ENCODE data around the gene C6orf62.
"Not testable (repeated sequence)": the region's sequence is repeated elsewhere in the genome, so short reads cannot be mapped to it uniquely, and the experiment has no call there.

The C6orf62 gene

DNA sequence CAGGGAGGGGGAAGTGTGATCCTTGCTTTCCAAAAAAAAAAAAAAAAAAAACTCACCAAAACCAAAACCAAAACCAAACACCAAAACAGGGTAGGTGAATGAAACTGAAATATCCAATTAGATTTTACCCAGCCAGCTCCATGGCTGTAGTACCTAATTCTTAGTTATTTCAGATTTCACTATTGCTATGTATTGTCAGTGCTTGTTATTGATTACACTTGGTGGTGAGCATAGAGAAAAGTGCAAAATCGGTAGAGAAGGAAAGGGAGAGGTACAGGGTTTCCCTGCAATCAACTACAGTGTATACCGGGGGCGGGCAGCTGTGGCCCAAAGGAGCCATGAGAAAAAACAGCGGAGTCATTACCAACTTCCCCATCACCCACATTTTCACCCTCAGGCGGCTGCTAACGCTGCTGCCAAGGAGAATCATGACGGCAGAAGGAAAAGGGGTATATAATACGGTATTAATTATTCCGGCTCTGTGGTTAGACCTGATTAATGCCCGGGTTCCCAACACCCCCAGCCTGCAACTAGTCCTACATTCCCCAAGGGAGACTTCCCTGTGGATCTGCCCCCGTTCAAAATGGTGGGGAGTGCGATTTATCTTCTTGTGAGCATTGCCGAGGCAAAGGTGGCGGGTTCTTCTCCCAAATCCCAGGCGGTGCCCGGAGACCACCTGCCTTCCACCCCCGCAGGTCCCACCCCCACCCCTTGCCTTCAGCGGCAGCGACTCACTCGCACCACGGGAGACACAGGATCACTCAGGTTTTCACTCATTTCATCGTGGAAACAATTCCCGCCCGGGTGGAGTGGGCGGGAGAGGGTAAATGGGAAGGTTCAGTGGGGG, at the start of gene C6orf62:
C6orf62 (minus strand) TSS at position 30 of the 847 bp plus-strand sequence. CDS start 486 bp downstream, outside the sequence.
- peak; percentile 38 for DNase-seq (ENCODE audit: extremely low spot score)
- ChIA-PET POLR2A (interaction anchor here (0.6 to 2.0 kb wide), 8 partner anchors 9 to 1257 kb away, joined by 3 to 7 read pairs (median 4); partner anchors contain the start of genes ACOT13, GMNN and TDP2), CTCF (interaction anchor here (0.7 to 1.8 kb wide), 3 partner anchors 15 to 273 kb away, joined by 3 to 5 read pairs (median 4); no protein-coding TSS in a partner anchor)

DNA sequence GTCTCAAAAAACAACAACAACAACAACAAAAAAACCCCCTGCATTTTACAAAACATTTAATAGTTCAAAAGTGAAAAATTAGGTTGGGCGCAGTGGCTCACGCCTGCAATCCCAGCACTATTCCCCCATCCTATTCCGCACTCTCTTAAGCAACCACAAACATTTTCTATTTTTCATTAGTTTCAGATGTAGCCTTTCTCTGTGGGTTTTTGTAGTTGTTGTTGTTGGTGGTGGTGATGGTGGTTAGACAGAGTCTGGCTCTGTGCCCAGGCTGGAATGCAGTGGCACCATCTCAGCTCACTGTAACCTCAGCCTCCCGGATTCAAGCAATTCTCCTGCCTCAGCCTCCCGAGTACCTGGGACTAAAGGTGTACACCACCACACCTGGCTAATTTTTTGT, 49.4 kb upstream of the C6orf62 start:
- no peak for DNase-seq (ENCODE audit: extremely low spot score)
- ChIA-PET POLR2A (no interaction called here), CTCF (interaction anchor here (5.7 kb wide), 1 partner anchor 186 kb away, joined by 54 read pairs; no protein-coding TSS in a partner anchor)
- TF ChIP-seq, protein P1, sequence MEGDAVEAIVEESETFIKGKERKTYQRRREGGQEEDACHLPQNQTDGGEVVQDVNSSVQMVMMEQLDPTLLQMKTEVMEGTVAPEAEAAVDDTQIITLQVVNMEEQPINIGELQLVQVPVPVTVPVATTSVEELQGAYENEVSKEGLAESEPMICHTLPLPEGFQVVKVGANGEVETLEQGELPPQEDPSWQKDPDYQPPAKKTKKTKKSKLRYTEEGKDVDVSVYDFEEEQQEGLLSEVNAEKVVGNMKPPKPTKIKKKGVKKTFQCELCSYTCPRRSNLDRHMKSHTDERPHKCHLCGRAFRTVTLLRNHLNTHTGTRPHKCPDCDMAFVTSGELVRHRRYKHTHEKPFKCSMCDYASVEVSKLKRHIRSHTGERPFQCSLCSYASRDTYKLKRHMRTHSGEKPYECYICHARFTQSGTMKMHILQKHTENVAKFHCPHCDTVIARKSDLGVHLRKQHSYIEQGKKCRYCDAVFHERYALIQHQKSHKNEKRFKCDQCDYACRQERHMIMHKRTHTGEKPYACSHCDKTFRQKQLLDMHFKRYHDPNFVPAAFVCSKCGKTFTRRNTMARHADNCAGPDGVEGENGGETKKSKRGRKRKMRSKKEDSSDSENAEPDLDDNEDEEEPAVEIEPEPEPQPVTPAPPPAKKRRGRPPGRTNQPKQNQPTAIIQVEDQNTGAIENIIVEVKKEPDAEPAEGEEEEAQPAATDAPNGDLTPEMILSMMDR (IDR thresholded peaks at IDR 0.05; ENCODE audit: control extremely low read depth, extremely low read depth, low read depth, missing control alignments) = no peak

More for the DNA sequence above, at the start of gene C6orf62:
- TF ChIP-seq, protein P1 (IDR thresholded peaks at IDR 0.05; ENCODE audit: control extremely low read depth, extremely low read depth, low read depth, missing control alignments) = no peak

DNA sequence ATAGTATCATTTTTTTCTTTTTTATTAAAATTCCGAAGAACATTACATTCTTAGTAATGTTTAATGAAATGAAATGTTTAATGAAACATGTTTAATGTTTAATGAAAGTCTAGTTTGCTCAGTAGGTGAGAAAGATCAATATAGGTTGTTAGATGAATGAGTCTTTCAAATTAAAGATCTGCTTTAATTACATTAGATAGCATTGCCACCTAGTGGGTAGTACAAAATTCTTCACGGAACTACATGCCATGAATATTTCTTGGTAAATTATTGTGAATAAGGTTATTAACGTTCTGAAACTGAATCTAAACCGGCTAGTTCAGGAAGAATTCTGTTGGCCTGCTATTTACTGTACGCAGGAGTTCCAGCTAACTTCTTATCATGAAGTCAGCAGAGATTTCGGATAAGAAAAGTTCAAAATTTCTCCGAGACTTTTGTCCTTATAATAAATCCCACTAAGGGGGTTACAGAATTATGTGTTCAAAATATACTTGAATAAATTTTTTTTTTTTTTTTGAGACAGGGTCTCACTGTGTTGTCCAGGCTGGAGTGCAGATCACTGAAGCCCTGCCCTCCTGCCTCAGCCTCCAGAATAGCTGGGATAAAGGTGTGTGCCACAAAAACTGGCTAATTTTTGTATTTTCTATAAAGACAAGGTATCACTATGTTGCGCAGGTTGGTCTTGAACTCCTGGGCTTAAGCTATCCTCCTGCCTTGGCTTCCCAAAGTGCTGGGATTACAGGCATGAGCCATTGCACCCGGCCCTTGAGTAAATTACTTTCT, 47.9 kb upstream of the C6orf62 start:
- POLR2A ChIA-PET = no interaction called here
- CTCF ChIA-PET = interaction anchor here (0.9 to 5.7 kb wide), 9 partner anchors 9 to 203 kb away, joined by 3 to 54 read pairs (median 4); no protein-coding TSS in a partner anchor
- TF ChIP-seq, protein P1 (IDR thresholded peaks at IDR 0.05; ENCODE audit: control extremely low read depth, extremely low read depth, low read depth, missing control alignments) = peak; percentile 49
- peak; percentile 63 for DNase-seq (ENCODE audit: extremely low spot score)

DNA sequence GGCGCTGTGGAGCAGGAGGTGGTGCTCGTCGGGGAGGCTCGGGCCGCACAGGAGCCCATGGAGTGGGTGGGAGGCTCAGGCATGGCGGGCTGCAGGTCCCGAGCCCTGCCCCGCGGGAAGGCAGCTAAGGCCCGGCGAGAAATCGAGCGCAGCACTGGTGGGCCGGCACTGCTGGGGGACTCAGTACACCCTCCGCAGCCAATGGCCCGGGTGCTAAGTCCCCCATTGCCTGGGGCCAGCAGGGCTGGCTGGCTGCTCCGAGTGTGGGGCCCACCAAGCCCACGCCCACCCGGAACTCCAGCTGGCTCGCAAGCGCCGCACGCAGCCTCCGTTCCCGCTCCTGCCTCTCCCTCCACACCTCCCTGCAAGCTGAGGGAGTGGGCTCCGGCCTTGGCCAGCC, 47.0 kb upstream of the C6orf62 start:
- CTCF ChIA-PET = interaction anchor here (1.0 to 5.7 kb wide), 8 partner anchors 8 to 298 kb away, joined by 3 to 54 read pairs (median 4); no protein-coding TSS in a partner anchor
- POLR2A ChIA-PET; DNase-seq (ENCODE audit: extremely low spot score): not testable (repeated sequence)

DNA sequence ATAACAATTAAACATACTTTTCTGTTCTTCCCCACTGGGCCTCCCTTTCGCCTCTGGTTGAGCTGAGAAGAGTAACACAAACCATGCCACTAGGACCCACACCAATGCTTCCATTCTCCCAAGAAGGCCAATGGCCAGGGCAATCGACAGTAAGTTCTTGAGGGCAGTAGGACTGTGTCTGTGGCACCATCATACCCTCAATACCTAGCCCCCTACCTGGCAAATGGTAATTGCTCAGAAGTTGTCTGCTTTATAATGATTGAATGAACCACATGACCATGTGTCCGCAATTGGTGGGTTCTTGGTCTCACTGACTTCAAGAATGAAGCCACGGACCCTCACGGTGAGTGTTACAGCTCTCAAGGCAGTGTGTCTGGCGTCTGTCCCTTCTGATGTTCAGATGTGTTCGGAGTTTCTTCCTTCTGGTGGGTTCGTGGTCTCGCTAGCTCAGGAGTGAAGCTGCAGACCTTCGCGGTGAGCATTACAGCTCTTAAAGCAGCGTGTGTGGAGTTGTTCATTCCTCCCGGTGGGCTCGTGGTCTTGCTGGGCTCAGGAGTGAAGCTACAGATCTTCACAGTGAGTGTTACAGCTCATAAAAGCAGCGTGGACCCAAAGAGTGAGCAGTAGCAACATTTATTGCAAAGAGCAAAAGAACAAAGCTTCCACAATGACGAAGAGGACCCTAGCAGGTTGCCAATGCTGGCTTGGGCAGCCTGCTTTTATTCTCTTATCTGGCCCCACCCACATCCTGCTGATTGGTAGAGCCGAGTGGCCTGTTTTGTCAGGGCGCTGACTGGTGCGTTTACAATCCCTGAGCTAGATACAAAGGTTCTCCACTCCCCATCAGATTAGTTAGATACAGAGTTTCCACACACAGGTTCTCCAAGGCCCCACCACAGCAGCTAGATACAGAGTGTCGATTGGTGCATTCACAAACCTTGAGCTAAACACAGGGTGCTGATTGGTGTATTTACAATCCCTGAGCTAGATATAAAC, 46.2 kb upstream of the C6orf62 start:
- DNase-seq (ENCODE audit: extremely low spot score); POLR2A ChIA-PET: not testable (repeated sequence)
- CTCF ChIA-PET = interaction anchor here (1.0 to 5.7 kb wide), 5 partner anchors 9 to 299 kb away, joined by 3 to 54 read pairs (median 3); no protein-coding TSS in a partner anchor

DNA sequence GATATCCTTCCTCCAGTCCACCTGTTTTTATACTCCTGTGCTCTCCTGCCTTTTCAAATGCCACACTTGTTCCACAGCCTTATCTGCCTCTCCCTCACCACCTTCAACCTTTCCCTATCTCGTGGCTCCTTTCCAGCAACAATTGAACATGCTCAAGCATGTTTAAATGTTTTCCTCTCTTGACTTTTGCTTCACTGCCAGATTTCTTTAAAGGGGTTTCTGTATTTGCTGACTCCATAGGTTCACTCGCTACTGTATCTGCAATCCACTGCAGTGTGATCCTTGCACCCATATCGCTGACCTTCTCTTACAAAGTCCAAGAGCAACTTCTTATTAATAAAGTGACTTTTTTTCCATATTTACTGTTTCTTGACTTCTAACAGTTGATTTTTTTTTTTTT, 44.6 kb upstream of the C6orf62 start:
- DNase-seq (ENCODE audit: extremely low spot score) = no peak
- ChIA-PET POLR2A (interaction anchor here (0.5 kb wide), 1 partner anchor 387 kb away, joined by 3 read pairs; no protein-coding TSS in a partner anchor), CTCF (interaction anchor here (1.2 to 5.7 kb wide), 2 partner anchors 17 to 181 kb away, joined by 5 to 54 read pairs; no protein-coding TSS in a partner anchor)
- TF ChIP-seq, protein P1 (IDR thresholded peaks at IDR 0.05; ENCODE audit: control extremely low read depth, extremely low read depth, low read depth, missing control alignments) = no peak

Measured in GM10248 (cell line).